ENCODE data around the gene TAF6. TPM values are rescaled to one million over a fixed set of nuclear protein-coding genes. Genes with fewer than 3 reads are reported as not detected.

TAF6 gene
- total and polyA plus RNA-seq, 4 donors = 25.3 to 73.2 (median 44.3) TPM

GRCh38 chr7:100109521-100110163 is 9.5 kb downstream of the TAF6 start:
- no peaks in the 10 kb centered on the region for H3K27me3 ChIP-seq (ENCODE audit: control insufficient read depth, insufficient read depth, low read length)
- no peak overlapping the region for H3K4me3 ChIP-seq (ENCODE audit: low read depth, low read length)
- H3K36me3 ChIP-seq (ENCODE audit: control insufficient read depth, insufficient read depth, low read length) = peaks cover 100% of the 10 kb centered on the region
- 83% methylated on average over 12 of the region's 12 CpGs for WGBS (ENCODE audit: insufficient coverage)
- H3K27ac ChIP-seq (ENCODE audit: low read depth, low read length) = no peak overlapping the region
- DNase-seq (ENCODE audit: low read depth in 4 of 6, low spot score in 6 of 6) = no peak
- H3K4me1 ChIP-seq (ENCODE audit: control insufficient read depth, insufficient read depth, low read length) = no peaks in the 10 kb centered on the region
- H3K9me3 ChIP-seq (ENCODE audit: control insufficient read depth, insufficient read depth, low read length) = no peaks in the 10 kb centered on the region

DNA sequence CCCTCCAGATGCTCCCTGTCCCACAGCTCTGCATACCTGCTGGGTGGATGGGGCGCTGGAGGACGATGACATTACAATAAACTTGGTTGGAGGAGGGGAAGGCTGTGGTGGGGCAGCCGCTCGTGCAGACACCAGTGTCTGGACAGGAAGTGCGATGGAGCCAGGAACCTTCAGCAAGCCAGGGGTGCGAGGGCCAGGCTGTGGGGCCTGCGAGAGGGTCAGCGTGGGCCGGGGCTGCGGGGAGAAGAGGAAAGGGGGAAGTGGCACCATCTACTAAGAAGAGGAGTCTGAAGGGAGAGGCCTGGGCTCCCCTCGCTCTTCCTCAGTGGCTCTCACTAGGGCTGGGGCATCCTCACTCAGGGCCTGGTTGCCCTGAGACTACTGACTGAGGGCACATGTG is 11.3 kb downstream of the TAF6 start:
- H3K4me3 ChIP-seq (ENCODE audit: low read depth, low read length) = no peak overlapping the region
- no peak overlapping the region for H3K27ac ChIP-seq (ENCODE audit: low read depth, low read length)
- 81% methylated on average over 11 of the region's 11 CpGs for WGBS (ENCODE audit: insufficient coverage)
- H3K36me3 ChIP-seq (ENCODE audit: control insufficient read depth, insufficient read depth, low read length) = peaks cover 100% of the 10 kb centered on the region
- DNase-seq (ENCODE audit: low read depth in 4 of 6, low spot score in 6 of 6) = no peak
- H3K9me3 ChIP-seq (ENCODE audit: control insufficient read depth, insufficient read depth, low read length) = no peaks in the 10 kb centered on the region
- H3K4me1 ChIP-seq (ENCODE audit: control insufficient read depth, insufficient read depth, low read length) = peaks cover 3% of the 10 kb centered on the region
- no peaks in the 10 kb centered on the region for H3K27me3 ChIP-seq (ENCODE audit: control insufficient read depth, insufficient read depth, low read length)

- Histone ChIP-seq H3K27ac (ENCODE audit: low read depth, low read length) (no peak overlapping the region), H3K4me1 (ENCODE audit: control insufficient read depth, insufficient read depth, low read length) (peaks cover 9% of the 10 kb centered on the region), H3K9me3 (ENCODE audit: control insufficient read depth, insufficient read depth, low read length) (no peaks in the 10 kb centered on the region), H3K36me3 (ENCODE audit: control insufficient read depth, insufficient read depth, low read length) (peaks cover 94% of the 10 kb centered on the region), H3K4me3 (ENCODE audit: low read depth, low read length) (no peak overlapping the region), H3K27me3 (ENCODE audit: control insufficient read depth, insufficient read depth, low read length) (no peaks in the 10 kb centered on the region)
- WGBS (ENCODE audit: insufficient coverage) = 89% methylated on average over 23 of the region's 25 CpGs
- DNase-seq (ENCODE audit: low read depth in 4 of 6, low spot score in 6 of 6) = no peak
Observed at GRCh38 chr7:100107125-100107737, 11.9 kb downstream of the TAF6 start.

DNA sequence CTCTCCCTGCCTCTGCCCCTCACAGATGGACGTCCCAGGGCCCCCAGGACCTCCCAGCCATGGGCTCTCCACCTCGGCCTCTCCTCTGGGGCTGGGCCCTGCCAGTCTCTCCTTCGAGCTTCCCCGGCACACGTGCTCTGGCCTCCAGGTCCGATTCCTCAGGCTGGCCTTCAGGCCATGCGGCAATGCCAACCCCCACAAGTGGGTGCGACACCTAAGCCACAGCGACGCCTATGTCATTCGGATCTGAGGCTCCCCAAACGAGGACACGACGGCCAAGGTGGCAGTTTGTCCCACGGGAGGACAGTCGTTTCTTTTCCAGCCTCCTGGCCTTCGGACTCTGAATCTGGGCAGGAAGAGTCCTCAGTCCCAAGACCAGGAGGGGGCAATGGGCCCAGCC is 12.5 kb downstream of the TAF6 start:
- Histone ChIP-seq H3K9me3 (ENCODE audit: control insufficient read depth, insufficient read depth, low read length) (no peaks in the 10 kb centered on the region), H3K27me3 (ENCODE audit: control insufficient read depth, insufficient read depth, low read length) (no peaks in the 10 kb centered on the region), H3K4me1 (ENCODE audit: control insufficient read depth, insufficient read depth, low read length) (peaks cover 15% of the 10 kb centered on the region), H3K36me3 (ENCODE audit: control insufficient read depth, insufficient read depth, low read length) (peaks cover 88% of the 10 kb centered on the region), H3K27ac (ENCODE audit: low read depth, low read length) (no peak overlapping the region), H3K4me3 (ENCODE audit: low read depth, low read length) (no peak overlapping the region)
- WGBS (ENCODE audit: insufficient coverage) = 84% methylated on average over 16 of the region's 17 CpGs
- DNase-seq (ENCODE audit: low read depth in 4 of 6, low spot score in 6 of 6) = no peak

DNA sequence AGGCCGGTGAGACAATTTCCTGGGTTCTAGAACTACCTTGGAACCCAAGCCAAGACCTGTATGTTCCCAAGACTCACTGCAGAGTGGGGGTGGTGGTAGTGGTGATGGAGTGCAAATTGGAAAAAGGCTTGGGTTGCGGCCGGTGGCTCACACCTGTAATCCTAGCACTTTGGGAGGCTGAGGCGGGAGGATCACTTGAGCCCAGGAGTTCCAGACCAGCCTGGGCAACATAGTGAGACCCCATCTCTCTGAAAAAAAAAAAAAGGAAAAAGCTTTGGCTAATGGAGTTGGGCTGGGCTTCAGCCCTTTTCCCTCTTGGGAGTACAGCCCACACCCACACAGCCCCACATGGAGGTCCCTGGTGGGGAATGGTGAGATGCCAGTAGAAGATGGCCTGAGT is 13.6 kb downstream of the TAF6 start:
- WGBS (ENCODE audit: insufficient coverage) = 100% methylated on average over 3 of the region's 4 CpGs
- Histone ChIP-seq H3K36me3 (ENCODE audit: control insufficient read depth, insufficient read depth, low read length) (peaks cover 77% of the 10 kb centered on the region), H3K4me3 (ENCODE audit: low read depth, low read length) (no peak overlapping the region), H3K9me3 (ENCODE audit: control insufficient read depth, insufficient read depth, low read length) (no peaks in the 10 kb centered on the region), H3K4me1 (ENCODE audit: control insufficient read depth, insufficient read depth, low read length) (peaks cover 18% of the 10 kb centered on the region), H3K27me3 (ENCODE audit: control insufficient read depth, insufficient read depth, low read length) (no peaks in the 10 kb centered on the region), H3K27ac (ENCODE audit: low read depth, low read length) (no peak overlapping the region)
- no peak for DNase-seq (ENCODE audit: low read depth in 4 of 6, low spot score in 6 of 6)

GRCh38 chr7:100102950-100103840 is 16.0 kb downstream of the TAF6 start:
- 86% methylated on average over 12 of the region's 17 CpGs for WGBS (ENCODE audit: insufficient coverage)
- Histone ChIP-seq H3K4me3 (ENCODE audit: low read depth, low read length) (no peak overlapping the region), H3K36me3 (ENCODE audit: control insufficient read depth, insufficient read depth, low read length) (peaks cover 67% of the 10 kb centered on the region)

DNA sequence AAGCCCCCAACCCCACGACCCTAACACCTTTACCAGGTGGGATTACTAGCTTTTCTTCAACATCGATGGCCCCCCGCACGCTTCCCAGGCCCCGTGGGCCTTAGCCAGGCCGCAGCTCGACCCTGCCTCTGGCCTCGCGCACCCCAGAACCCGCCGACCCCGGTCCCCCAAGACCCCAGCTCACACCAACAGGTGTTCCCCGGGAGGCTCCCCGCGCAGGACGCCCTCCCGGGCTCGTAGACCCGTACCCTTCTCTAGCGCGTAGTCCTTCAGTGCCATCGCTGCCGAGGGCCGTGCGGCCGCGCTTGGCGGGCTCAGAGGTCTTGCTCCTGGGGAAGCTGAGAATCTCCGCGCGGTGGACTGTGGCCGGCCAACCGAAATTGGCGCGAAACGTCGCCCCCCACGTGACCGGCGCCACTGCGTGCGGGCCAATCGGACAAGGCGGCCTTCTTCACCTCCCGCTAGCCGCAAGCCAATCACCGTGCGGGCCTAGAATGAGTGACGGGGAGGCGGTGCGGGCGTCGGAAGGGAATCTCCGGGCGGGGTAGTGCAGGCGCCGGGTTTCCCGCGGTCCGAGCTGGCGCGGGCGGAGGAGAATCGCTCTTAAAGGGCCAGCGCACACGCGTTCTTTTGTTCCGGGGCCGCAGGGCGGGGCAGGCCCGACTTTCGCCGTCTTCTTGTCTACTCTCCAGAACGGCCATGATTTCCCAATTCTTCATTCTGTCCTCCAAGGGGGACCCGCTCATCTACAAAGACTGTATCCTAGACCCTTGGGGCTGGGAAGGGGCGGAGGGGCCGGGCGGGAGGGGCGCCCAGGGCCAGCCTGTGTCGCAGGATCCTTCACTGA is 17.9 kb downstream of the TAF6 start, which contains the start of the genes AP4M1 and MCM7:
Gene AP4M1 (plus strand): TSS at position 628 of the 847 bp plus-strand sequence. CDS start 72 bp downstream, at position 700.
Gene MCM7 (minus strand): TSS at position 382 of the 847 bp plus-strand sequence. CDS start 103 bp downstream, at position 279.
- Histone ChIP-seq H3K9me3 (ENCODE audit: control insufficient read depth, insufficient read depth, low read length) (no peaks in the 10 kb centered on the region), H3K4me1 (ENCODE audit: control insufficient read depth, insufficient read depth, low read length) (peaks cover 32% of the 10 kb centered on the region), H3K27ac (ENCODE audit: low read depth, low read length) (peak within 1 kb of the TSS; percentile 94), H3K27me3 (ENCODE audit: control insufficient read depth, insufficient read depth, low read length) (no peaks in the 10 kb centered on the region), H3K36me3 (ENCODE audit: control insufficient read depth, insufficient read depth, low read length) (peaks cover 67% of the 10 kb centered on the region), H3K4me3 (ENCODE audit: low read depth, low read length) (peak within 1 kb of the TSS; percentile 79)
- under 1% methylated on average over 70 of the region's 80 CpGs for WGBS (ENCODE audit: insufficient coverage)
- peak; percentile 91 to 99 (median 98) for DNase-seq (ENCODE audit: low read depth in 4 of 6, low spot score in 6 of 6)

More at GRCh38 chr7:100102950-100103840, 16.0 kb downstream of the TAF6 start:
- no peak for DNase-seq (ENCODE audit: low read depth in 4 of 6, low spot score in 6 of 6)
- H3K27me3 ChIP-seq (ENCODE audit: control insufficient read depth, insufficient read depth, low read length) = no peaks in the 10 kb centered on the region
- H3K9me3 ChIP-seq (ENCODE audit: control insufficient read depth, insufficient read depth, low read length) = no peaks in the 10 kb centered on the region
- peaks cover 31% of the 10 kb centered on the region for H3K4me1 ChIP-seq (ENCODE audit: control insufficient read depth, insufficient read depth, low read length)
- no peak overlapping the region for H3K27ac ChIP-seq (ENCODE audit: low read depth, low read length)

GRCh38 chr7:100100420-100101015 is 18.6 kb downstream of the TAF6 start:
- DNase-seq (ENCODE audit: low read depth in 4 of 6, low spot score in 6 of 6) = peak; percentile 87 to 98 (median 90)
- Histone ChIP-seq H3K4me1 (ENCODE audit: control insufficient read depth, insufficient read depth, low read length) (peaks cover 32% of the 10 kb centered on the region), H3K27ac (ENCODE audit: low read depth, low read length) (peak overlapping the region; percentile 94), H3K27me3 (ENCODE audit: control insufficient read depth, insufficient read depth, low read length) (no peaks in the 10 kb centered on the region), H3K4me3 (ENCODE audit: low read depth, low read length) (peak overlapping the region; percentile 79), H3K36me3 (ENCODE audit: control insufficient read depth, insufficient read depth, low read length) (peaks cover 67% of the 10 kb centered on the region), H3K9me3 (ENCODE audit: control insufficient read depth, insufficient read depth, low read length) (no peaks in the 10 kb centered on the region)
- 0% methylated on average over 61 of the region's 61 CpGs for WGBS (ENCODE audit: insufficient coverage)
